ENCODE data around the gene ASIC3. TPM values are rescaled to one million over a fixed set of nuclear protein-coding genes. Genes with fewer than 3 reads are reported as not detected.

The ASIC3 gene
- total RNA-seq, 1 donor from 2014 or later: 8.6 TPM

DNA sequence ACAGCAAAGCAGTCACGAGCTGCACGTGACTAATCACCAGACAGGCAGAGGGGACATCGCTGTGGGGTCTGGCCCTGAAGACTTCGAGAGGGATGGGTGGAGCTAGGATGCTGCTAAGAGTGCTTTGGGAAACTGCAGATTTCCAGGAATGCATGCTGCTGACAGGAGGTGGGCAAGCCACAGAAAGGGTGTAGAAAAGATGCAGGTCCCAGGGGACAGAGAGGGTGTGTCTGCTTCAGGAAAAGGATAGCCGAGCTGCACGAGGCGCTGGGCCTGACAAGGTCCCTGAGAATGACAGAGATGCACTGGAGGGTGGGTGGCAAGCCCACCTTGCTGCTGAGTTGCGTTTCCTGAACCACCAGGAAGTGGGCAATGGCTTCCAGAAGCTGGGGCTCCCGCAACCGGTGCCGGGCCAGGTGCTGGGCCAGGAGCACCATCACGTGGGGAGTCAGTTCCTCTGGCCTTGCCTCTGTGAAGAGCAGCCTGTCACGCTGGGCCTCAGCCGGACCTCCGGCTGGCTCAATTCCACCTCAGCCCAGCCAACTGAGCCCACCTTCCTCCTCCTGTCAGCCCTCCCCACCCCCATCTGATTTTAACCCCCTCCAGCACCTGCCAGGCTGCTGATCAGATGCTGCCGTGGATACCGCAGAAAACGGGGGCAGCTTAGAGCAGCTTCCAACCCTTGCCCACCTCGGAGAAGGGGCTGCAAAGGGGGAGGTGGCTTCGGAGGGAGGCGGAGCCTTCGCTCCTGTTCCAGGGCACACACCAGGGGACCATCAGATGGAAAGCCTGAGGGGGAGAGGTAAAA lies 30.1 kb downstream of the ASIC3 start:
- no peak for DNase-seq
- ATAC-seq: no peak

DNA sequence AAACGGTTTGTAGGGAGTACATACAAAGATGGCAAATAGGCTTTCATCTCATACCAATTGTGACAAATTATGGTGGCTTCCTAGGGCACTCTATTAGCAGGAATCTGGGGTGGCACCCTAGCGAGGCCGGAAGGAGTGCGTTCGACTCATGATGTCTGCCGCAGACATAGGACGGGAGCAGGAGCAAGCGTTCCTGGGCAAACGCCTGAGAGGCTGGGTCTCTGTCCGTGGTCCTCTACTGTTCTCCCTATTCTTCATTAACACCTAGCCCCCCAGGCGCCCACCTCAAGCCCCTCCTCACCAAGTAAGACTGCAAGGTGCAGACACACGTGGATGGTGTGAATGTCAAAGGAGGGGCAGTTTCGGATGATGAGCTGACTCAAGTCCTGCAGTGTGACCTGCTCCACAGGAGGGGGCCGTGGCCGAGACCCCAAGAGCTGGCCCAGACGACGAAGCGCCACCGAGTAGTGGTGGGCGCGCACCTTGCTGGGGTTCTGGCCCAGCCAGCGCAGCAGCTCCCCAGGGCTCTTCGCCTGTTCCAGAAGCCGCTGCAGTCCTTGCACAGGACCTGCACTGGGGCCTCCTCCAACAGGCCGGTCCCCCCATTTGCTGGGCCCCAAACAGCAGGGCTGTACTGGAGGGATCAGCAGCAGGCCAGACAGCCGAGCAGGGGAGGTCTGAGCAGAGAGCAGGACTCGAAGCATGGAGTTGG lies 31.0 kb downstream of the ASIC3 start:
- no peak for ATAC-seq
- intact Hi-C loops (cut with micrococcal nuclease): no loop called here
- DNase-seq: no peak

More for the DNA sequence above, 30.1 kb downstream of the ASIC3 start:
- intact Hi-C loops (cut with micrococcal nuclease): no loop called here

DNA sequence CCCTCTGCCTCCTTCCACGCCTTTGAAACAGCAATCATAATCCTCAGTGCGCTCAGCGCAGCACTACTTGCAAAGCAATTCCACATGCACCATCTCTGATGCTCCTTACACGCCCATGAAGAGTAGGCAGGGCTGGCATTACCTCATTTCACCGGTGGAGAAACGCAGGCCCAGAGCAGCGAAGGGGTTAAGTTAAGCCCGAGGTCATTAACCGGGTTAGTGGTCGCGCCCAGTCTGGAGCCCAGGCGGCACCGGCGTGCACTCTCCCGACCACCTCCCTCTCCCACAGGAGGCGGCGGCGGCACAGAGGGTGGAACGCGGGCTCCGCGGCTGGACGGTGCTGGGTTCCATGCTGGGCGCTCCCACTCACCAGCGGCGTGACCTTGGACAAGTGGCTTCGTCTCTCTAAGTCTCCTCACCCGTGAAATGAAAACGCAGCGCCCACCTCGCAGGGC lies 31.8 kb downstream of the ASIC3 start:
- peak; percentile 52 for DNase-seq
- intact Hi-C loops (cut with micrococcal nuclease): no loop called here
- ATAC-seq: peak; percentile 6

DNA sequence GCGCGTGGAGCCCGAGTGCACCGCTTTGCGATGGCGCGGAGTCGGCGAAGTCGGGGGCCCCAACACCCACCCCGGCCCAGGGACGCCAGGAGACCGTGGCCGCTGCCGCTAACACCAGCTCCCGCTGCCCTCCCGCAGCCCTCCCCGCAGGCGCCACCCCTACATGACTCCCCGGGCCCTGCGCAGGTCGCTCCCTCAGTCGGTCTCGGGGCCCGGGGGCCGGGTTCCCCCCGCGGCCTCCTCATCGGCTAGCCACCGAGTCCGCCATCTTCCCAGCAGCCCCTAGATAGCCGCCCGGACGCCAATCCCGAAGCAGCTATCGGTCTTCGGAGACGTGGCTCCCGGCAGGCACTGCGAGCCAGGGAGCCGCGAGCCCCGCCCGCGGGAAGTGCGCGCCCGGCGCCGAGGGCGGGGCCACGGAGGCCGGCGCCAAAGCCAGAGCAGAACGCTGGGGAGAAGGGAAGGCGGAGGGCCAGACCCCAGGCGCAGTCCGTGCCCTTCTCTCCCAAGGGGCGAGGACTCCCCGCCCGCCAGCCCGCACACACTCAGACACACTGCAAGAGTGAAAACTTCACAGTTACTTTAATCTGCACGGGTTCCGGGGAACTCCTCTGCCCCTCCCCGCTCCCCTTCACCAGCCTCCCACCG lies 32.3 kb downstream of the ASIC3 start, which contains the start of gene FASTK:
FASTK (minus strand) TSS at position 288 of the 648 bp plus-strand sequence; CDS start at position 245, 43 bp downstream.
- peak; percentile 95 for DNase-seq
- intact Hi-C loops (cut with micrococcal nuclease): no loop called here
- ATAC-seq: peak; percentile 82

DNA sequence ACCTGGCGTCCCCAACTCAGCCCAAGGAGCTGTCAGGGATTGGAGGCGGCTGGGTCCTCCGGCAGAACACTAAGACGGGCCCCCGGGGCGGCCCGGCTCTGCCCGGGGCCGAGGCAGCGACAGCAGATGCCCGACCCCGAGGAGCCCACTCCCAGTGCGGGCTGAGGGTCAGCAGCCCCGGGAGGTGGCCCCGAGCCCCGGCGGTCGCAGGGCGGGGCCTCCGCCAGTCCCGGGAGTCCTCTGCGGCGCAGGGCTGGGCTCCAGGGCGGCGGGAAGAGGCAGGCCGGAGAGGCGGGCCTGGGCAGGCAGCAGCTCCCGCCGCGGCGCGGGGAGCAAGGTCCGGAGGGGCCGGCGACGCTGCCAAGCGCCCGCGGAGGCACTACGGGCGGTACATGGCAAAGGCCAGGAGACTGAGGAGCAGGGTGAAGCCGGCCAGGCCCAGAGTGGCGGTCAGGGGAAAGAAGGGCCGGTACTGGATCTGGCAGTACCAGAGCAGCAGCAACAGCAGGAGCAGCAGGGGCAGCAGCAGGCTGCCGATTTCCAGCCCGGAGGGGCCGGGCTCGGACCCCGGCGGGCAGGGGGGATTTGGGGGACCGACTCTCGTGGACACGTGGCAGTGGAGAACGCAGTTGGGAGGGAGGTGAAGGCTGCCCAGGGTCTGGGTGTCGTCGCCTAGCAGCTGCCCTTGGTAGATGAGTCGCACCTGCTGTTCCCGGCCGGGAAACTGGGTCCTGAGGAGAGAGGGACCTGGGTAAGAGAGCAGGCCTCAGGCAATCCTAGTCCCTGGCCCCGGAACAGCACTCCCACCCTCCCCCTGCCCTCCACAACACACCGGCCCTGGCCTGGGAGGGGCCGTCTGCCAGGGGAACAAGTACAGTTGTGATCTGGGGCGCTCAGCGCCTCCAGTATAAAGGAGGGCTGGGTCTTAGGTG lies 33.1 kb downstream of the ASIC3 start:
- peak; percentile 10 for ATAC-seq
- peak; percentile 66 for DNase-seq
- intact Hi-C loops (cut with micrococcal nuclease): no loop called here

DNA sequence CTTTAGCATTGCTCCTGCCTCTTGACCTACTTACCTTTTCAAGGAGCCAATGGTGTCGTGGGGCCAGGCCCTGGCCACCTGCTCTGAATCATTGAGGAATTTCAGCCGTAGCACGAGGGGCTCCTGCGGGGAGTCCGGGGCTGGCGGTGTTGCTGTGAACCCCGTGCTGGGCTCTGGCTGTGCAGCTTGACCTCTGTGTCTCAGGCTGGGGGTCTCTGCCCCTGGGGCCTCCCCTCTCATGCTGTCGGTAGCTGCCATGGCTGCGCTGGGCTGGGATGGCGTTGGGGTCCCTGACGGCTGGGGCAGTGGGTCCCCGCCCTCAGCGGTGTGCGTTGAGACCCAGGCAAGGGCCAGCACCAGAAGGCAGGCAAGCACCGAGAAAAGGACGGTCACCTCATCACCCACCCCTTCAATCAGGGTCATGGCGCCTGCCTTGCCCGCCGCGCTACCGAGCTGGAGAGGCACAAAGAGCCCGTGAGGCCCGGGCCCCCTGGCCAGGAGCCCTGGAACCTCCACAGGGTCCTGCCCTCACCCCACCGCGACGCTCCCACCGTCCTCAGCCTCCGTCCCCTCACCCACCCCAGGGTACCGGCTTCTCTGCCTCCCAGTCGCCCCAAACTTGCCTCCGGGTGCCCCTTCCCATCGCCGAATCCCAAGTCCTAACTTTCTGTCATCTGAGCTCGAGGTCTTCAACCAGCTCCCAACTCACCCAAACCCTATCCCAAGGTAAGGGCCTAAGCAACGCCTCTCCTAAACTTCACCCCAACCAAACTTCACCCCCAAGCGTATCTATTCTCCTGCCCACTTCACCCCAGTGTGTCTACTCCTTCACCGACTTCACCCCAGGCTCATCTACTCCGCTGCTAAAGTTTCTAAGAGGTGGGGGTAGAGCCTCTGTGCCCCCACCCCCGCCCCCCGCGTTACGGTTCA lies 34.1 kb downstream of the ASIC3 start:
- ATAC-seq (no peak), DNase-seq (no peak)
- intact Hi-C loops (cut with micrococcal nuclease): no loop called here

DNA sequence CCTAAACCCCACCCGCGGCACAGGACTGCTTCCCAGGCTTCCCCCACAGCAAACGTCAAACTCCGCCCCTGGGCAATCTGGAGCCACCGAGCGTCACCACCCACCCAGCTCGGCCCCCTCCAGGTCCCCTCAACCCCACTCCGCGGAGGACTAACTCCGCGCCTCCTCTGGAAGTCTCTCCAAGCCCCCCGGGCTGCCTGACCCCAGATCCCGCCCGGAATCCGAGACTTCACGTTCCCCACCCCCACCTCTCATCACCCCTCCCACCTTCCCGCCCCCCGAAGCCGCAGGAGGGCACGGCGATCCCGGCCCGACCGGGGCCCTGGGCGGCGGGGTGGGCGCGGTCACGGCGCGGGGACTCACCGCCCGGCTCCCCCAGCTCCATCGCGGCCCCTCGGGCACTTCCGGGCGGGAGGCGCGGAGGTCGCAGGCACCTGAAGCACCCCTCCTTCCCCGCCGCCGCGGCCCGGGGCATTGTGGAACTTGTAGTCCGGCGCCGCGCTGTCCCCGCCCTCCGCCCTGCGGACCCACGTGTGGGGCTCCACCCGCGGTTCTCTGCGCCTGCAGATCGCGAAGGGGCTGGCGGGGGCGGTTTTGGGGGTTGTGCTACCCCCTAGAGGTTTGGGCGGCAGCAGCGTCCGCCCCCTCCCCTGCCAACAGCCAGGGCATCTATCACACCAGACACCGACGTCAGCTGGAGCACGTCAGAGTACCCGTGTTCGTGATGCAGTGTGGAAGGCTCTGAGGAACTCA lies 34.9 kb downstream of the ASIC3 start, which contains the start of gene TMUB1:
TMUB1 (minus strand) TSS at position 423 of the 753 bp plus-strand sequence. CDS start 930 bp downstream, outside the sequence.
- DNase-seq (peak; percentile 90), ATAC-seq (peak; percentile 31)
- intact Hi-C loops (cut with micrococcal nuclease): no loop called here

DNA sequence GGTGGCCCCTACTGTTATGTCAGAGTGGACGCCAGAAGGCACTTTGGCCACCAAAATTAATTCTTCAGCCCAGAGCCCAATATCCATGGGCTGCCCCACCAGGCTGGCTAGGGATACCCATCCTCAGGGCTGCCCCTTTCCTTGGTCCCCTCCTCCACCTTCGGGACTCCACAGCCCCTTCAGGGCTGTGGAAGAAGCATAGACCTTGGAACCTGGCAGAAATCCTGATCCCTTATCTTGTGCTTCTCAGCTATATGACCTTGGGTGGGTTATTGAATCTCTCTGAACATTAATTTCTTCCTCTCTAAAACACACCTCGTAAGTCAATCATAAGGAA lies 35.5 kb downstream of the ASIC3 start:
- no peak for ATAC-seq
- DNase-seq: no peak
- intact Hi-C loops (cut with micrococcal nuclease): no loop called here

DNA sequence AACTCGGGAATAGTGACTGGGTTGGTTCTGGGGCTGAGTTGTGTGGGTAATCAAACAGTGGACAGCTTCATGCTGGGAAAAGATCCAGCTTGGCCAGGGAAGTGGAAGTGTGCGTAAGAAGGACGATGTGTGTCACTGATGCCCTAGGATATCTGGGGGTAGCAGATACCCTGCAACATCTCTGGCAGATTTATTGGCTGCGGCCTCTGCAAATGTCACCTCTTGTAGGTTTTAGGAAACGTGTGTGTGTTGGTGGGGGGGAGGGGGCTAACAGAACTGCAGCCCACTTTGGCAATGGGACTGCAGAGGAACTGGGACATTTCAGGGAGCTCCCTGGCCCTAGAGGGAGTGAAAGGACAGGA lies 37.0 kb downstream of the ASIC3 start:
- ATAC-seq: no peak
- intact Hi-C loops (cut with micrococcal nuclease): no loop called here
- no peak for DNase-seq

DNA sequence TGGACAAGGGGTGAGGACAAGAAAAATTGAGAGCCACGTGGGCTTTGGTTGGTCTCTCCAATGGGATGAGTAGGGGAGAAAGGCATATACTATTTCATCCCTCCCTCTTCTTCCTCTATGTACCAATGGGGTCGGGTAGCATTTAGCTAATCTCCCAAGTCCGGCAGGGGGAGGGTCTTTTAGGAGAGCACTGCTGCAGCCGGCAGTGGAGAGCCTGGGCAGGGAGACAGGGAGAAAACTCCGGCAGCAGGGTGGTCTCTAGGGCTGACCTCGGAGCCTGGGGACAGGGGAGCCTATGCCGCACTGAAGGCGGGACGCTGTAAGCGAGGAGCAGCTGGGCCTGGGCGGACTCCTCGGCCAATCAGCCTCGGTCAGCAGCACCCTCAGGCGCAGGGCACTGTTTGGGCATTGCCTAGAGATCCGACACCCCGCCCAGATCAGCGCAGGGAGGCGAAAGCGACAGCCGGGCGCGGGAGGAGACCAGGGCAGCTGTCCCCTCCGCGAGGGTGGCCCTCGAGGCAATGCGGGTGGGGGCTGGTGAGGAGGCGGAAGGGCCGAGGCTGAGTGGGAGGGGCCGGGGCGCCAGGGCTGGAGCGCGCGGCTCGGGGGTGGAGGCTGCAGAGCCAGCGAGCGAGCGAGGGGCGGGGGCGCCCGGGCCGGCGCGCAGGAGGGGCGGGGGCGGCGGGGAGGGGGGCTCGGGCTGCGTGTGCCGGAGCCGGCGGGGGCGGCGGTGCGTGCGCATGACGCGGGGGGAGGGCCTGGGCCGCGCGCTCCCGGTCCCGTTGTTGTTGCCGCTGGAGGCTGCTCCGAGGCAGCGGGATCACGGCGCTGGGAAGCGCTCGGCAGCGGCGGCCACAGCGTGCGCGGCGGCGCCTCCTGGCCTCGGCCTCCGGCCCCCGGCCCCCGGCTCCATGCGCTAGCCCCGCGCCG lies 37.6 kb downstream of the ASIC3 start, which contains the start of gene AGAP3:
AGAP3 (plus strand) TSS at position 785 of the 930 bp plus-strand sequence. CDS start 267 bp downstream, outside the sequence.
- ATAC-seq (peak; percentile 66), DNase-seq (peak; percentile 93)
- intact Hi-C loops (cut with micrococcal nuclease): no loop called here

DNA sequence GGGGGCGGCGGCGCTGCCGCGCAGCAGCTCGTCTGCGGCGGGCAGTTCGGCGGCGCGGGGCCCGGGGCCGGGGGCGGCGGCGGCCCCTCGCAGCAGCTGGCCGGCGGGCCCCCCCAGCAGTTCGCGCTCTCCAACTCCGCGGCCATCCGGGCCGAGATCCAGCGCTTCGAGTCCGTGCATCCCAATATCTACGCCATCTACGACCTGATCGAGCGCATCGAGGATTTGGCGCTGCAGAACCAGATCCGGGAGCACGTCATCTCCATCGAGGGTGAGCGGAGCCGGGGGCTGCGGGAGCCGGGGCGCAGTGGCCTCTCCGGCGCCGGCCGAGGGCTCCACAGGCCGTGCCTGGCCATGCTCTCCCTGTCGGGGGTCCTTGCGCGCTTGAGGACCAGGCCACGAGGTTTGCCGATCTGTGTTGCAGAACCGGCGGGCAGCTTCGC lies 38.5 kb downstream of the ASIC3 start:
- ATAC-seq (no peak), DNase-seq (no peak)
- intact Hi-C loops (cut with micrococcal nuclease): no loop called here

DNA sequence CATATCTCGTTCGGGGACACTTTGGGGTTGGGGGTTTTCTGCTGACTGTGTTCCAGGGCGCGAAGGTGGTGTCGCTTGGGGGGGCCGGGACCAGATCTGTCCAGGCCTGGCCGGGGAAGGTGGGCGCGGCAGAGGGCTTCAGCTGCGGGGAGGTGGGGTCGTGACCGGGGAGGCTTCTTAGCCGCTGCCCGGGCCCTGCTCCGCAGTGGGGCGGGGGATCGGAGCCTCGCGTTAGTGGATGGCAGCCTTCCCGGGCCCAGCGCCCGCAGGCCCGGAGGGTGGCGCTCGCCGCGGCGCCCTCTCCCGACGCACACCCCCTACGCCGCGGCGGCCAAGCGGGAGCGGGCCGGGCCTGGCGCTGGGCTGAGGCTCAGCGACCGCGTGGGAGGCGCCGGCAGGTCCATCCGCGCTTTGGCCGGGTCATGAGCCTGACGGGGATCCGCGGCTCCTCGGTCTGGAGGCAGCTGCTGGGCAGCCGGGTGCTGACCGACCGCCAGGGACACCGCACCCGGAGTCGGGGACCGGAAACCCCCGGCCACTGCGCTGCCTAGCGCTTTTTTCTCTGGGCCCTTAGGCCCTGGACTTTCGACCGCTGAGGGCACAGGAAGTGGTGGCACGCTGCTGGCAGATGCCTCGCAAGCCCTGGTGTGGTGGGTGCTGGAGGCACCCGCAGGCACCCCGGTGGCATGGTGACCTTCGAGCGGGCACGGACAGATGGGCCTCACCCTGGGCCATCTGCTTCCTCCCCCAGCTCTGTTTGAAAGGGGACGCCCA lies 39.1 kb downstream of the ASIC3 start:
- DNase-seq: peak; percentile 87
- ATAC-seq: peak; percentile 67
- intact Hi-C loops (cut with micrococcal nuclease): no loop called here

DNA sequence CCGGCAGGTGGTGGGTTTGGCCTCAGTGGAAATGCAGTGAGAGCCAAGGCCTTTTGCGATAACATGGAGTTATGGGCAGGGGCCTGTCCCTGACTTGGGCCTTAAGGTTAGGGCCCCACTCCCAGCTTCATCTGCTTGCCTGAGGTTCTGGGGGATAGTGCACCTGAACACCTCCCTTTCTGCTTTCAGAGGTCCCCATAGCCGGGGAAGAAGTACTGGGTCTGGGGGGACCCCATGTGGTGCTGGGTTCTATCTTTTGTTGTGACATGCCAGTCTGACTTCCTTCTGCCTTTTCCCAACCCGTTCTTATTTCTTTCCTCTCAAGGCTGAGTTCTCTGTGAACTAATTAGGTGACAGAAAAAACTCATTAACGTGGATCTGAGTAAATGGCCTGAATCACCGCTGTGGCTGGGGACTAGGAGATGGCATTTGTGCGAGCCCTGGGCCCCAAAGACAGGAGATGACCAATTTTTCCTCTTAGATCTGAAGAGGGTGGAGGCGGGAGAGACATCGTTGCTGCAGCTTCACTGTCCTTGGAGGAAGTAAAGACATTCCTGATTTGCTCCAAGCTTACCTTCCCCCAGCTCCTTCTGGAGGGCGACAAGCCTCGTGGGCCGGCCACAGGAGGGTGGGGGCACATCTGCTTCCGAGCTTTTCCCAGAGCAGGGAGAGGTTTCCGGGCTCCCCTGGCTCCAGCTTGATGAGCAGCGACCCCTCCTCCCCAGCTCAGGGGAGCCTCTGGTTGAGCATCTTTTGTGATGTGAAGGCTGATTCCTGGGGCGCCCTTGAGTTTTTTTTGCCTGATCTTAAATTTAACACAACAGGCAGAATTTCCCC lies 39.9 kb downstream of the ASIC3 start:
- ATAC-seq (no peak), DNase-seq (no peak)
- intact Hi-C loops (cut with micrococcal nuclease): no loop called here

All from left ventricle myocardium superior (tissue), 1 donor.